Smooth muscle cell of the brain vasculature (primary cell): ENCODE data around the gene WDR86.

Experiments used
- DNase-seq: peaks from one replicate; pipeline ENCODE4 v3.0.0-alpha.2; 2012; ENCODE audit warnings: low read depth, low spot score

Gene WDR86

DNA sequence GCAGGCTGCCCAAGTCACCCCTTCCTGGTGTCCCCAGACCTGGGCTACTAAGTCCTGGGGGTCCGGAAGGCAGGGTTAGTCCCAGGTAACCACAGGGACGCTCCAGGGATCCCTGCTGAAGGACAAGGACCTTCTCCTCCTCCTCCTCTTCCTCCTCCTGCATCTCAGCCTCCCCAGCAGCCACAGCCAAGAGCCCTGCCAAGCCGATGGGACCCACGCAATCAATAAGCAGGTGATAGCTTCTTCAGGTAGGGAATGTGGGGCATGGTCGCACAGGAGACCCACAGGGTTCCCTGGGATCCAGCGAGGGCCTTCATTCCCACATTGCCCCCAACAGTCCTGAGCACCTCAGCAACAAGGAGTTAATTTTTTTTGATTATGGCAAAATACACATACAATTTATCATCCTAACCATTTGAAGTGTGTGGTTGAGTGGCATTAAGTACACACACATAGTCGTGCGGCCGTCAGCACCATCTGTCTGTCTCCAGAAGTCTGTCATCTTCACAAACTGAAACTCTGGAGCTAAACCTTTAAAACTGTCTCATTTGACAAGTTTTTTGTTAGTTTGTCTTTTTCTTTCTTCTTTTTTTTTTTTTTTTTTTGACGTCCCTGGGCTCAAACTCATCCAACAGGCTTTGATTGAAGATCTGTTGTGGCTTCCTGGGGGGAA lies 18.0 kb upstream of the WDR86 start:
- no peak for DNase-seq

DNA sequence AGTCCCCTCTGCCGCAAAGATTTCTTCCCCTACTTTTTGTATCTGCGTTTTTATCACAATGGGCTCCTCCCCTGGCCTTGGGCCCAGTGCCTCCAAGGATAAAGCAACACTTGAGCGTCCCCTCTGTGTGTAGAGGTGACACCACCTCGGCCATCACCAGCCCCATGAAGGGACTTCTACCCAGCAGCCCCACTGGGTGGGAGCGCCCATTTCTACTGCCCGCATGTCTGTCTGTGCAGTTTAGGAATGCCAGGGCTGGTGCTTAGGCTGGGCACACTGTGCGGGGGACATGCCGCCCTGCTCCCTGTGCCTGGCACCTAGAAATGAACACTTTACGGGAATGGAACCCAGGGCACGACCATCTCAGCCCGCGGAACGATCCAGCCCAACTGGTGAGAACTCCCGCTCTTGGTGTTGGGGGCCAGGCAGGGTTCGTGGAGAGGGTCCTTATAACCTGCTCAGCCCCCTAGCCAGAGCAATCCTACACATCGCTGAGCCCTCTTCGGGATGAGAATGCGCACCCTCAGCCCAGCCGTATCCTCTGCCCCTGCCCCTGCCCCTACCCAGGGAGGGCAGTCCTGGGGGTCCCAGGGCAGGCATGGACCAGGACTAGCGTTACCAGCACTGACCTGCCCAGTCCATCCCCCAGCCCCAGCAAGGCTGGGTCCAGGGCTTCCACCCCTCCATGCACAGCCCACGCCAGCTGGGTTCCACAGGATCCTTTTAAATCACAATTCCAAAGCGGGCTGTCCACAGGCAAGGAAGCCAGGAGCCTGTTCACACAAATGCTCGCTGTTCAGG lies 17.3 kb upstream of the WDR86 start:
- no peak for DNase-seq

DNA sequence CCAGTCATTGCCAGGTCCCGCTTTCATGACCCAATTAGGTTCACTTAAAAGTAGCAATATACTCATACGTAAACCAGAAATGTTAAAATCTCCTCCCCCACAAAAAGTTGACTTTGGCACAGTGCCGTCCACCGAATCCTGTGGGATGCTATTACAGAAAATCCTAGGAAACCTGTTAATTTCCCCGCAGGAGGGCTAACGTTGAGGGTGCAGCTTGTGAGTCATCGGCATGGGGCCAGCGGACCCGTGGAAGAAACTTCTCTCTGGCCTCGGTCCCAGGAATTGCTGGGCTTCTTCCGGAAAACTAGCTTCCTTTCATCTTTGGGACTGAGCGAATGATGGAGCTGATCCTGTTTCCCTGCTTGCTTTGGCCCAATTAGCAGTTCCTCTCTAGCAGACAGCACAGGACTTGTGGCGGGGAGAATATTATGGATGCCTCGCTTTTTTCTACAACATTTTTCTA lies 16.6 kb upstream of the WDR86 start:
- peak; percentile 92 for DNase-seq

DNA sequence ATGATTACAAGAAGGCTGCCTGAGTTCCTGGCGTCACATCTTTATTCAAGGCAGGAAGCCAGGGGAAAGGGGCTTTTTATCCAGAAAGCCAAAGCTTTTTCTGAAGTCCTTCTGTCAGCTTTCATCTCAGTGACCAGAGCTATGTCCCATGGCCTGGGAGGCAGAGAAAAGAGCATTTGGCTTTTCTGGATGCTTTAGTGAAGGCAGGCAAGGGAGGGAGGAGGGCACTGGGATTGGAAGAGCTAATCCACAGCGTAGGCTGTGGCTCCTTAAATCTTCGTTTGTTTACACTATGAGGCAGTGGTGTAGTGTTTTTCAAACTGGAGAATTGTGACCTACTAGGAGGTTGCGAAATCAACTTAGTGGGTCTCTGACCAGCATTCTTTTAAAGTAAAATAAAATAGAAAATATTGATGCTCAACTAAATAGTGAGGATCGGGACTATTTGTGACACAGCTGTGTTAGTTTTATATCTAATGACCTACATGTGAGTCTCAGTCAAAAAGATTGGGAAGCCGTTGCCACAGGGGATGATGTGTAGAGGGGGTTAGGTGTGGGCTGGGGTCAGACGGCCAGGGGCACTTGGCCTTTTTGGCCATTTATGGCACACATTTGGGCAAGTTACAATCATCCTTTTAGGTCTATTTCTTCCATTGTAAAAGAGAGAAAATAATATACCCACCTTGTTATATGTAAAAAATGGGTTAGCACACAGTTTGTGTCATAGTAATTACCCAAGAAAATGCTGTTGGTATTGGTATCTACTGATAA lies 16.0 kb upstream of the WDR86 start:
- DNase-seq = no peak

DNA sequence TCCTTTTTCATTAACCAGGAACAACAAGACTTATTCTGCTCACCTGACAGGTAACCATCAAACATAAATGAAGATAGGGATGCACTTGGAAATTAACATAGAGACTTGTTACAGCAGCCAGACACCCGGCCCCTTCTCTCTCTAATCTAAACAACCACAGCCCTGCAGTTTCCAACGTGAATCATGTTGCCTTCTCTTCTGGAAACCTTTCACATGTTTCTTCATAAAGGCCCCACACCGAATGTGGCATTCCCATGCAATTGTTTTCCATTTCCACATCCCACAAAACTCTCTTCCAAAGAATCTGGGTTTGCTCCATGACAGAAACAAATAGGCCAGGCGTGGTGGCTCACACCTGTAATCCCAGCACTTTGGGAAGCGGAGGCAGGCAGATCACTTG lies 15.0 kb upstream of the WDR86 start:
- no peak for DNase-seq

DNA sequence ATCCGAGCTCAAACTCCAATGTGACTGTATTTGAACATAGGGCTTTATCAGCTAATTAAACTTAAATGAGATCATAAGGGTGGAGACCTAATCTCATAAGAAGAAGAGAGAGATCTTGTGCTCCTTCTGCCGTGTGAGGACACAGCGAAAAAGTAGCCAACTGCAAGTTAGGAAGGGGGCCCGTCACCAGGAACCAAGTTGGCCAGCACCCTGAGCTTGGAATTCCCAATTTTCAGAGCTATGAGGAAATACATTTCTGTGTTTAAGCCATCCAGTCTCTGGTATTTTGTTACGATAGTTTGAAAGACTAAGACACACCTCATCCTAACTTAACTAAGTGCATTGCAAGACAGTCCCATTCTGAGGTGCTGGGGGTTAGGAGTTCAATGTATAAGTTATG lies 14.1 kb upstream of the WDR86 start:
- no peak for DNase-seq

DNA sequence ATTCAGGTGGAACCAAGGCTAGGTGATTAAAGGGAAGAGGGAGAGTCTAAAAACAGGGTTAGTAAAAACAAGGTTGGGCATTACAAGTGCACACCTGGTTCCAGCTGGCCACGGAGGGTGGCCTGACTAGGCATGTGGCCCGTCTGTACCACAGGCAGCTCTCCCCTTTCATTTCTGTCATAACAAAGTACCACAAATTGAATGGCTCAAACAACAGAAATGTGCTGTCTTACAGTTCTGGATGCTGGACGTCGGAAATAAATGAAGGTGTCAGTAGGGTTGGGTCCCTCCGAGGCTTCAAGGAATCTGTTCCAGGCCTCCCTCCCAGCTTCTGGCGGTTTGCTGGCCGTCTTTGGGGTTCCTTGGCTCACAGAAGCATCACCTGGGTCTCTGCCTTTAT lies 13.4 kb upstream of the WDR86 start:
- no peak for DNase-seq

DNA sequence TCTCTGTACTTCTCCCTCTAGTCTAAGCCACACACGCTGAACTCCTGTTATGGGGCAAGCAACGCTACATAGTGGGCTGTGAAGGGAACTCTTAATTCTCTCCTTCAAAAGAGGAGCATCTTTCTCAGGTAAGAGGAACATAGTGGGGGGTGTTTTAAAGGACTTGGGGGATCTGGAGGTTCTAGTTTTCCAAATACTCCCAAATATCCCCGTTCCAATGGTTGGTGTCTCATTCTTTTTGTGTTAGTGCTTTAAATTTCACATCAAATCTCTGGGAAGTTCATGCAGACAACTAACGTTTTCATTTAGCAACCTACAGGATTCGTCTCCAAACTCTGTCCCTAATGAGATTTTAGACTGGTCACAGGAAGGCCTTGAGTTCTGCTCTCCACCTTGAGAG lies 12.4 kb upstream of the WDR86 start:
- DNase-seq = no peak

DNA sequence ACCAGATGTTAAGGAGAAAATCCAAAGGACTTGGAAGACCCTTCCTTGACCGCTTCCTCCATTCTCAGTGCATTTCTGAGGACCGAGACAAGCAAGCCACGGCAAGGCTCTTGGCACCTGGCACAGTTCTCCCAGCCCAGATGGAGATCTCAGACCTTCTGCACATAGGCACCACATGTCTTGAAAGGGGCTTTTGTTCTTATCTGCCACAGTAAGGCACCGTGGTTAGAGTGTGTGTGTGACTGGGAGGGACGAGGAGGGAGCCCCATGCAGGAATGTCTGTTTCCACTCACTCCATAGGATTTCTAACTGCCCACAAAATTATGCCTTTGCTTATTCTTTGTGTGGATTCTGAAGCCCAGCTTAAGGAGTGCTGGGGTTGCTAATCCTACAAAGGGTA lies 10.3 kb upstream of the WDR86 start:
- no peak for DNase-seq

DNA sequence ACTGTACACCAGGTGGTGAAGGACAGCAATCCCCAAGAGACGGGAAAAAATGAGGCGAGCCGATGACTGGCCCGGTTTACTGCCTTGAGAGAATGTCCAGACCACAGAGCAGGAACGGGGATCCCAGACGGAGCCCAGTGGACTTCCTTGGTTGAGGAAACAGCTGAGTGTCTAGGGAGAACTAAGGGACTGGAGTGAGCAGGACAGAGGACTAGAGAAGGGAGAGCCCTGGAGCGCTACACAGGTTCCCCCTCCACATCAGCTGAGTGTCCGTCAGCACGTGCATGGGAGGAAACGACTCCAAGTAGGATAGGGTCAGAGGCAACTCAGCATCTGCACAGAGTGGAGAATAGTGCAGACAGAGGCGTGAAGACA lies 7.1 kb upstream of the WDR86 start:
- DNase-seq = no peak

DNA sequence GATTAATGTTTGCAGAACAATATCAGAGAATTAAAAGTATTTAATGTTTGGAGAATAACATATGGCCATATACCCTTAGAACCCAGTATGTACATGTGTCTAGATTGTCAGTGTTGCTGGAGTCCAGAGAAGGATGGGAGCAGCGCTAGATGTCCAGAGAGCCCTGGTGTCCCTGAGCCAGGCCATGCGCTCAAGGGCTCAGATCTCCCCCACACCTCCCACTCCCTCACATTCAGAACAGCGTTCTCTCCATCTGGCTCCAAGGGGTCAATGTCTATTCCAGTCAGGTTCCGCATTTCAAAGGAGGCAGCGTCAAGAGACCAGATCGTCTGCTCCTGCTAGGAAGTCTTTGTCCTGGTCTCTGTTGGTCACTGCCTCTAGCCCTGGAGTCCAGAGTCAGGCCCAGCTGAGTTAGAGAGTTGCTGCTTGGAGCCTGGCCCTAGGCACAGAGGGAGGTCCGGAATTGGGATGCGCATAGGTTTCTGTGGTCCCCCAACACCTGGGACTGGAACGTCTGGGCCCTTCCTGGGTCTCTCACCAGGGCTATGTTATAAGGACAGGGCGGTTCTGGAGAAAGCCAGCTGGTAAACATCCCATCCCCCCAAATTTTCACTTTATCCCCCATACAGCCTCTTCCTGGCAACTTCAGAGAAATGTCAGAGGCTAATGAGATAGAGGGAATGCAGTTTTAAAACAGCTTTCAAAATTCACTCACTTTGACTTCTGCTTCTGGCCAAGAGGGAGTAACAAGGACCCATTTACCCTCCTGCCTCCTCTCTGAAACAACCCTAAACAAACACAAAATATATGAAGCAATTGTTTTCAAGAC lies 6.5 kb upstream of the WDR86 start:
- no peak for DNase-seq

DNA sequence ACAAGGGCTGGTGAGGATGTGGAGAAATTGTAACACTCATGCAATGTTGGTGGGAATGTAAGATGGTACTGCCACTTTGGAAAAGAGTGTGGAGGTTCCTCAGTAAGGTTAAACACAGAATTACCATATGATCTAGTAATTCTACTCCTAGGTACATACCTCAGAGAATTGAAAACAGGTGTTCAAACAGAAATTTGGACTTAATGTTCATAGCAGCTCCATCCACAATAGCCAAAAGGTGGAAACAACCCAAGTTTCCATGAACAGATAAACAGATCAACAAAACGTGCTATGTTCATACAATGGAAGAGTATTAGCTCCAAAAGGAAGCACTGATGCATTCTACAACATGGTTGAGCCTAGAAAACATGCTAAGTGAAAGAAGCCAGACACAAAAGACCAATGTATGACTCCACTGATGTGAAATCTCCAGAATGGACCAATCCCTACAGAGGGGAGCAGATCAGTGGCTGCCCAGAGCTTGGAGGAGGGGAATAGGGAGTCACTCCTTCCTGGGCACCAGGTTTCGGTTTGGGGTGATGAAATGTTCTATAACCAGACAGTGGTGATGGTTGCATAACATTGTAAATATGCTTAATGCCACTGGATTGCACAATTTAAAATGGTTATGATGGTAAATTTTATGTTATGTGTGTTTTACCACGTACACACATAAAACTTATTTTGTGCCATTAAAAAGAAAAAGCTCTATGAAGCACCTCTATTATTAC lies 5.7 kb upstream of the WDR86 start:
- DNase-seq = no peak

DNA sequence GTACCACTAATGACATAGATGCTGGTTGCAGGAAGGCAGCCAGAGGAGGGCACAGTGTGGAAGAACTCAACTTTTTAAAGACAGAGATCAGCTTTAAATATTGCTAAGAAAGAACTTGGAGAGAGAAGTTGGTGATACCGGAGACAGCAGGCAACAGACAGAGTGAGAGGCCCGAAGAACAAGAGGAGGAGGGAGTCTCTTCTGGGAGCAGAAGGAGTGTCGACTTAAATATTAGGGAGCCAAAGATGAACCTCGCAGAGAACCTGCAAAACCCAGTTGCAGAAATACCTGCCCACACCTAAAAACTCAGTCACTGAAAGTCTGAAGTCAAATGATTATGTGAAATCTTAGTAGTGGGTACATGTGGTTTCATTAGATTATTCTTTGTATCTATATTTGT lies 3.4 kb upstream of the WDR86 start:
- DNase-seq = no peak

DNA sequence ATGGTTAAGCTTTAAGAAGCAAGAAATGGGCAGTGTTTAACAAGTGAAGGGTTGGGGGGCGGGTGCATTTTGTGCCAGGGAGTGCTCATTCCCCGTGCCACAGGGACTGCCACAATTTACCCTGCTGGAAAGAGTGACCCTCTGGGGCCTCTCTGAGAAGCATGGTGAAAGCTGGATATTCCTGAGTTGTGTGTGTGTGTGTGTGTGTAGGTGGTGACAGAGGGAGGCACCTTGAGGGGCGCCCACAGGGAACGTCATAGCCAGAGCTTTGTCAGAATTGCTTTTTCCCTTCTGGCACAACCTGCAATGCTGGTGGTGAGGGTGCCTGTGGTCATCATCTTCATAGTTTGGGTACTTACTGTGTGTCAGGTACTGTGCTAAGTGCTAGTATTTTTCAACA lies 2.5 kb upstream of the WDR86 start:
- DNase-seq = no peak

DNA sequence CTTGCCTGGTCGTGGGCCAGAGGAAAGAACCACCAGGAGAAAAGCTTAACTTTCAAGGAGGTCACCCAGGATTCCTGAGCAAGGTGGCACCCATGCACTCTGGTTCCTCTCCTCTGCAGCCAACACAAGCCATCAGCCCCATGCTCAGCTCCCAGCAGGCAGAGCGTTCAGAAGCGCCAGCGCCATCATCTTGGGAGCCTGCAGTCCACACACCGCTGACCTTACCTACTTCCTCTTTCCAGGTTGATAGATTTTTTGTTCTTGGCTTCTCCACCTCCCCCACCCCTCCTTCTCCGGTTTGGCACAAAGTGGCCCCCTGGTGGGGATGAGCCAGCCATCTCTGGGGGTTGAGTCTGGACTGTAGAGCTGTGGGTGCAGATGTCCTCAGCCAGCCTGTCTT lies 1.7 kb upstream of the WDR86 start:
- DNase-seq = no peak

DNA sequence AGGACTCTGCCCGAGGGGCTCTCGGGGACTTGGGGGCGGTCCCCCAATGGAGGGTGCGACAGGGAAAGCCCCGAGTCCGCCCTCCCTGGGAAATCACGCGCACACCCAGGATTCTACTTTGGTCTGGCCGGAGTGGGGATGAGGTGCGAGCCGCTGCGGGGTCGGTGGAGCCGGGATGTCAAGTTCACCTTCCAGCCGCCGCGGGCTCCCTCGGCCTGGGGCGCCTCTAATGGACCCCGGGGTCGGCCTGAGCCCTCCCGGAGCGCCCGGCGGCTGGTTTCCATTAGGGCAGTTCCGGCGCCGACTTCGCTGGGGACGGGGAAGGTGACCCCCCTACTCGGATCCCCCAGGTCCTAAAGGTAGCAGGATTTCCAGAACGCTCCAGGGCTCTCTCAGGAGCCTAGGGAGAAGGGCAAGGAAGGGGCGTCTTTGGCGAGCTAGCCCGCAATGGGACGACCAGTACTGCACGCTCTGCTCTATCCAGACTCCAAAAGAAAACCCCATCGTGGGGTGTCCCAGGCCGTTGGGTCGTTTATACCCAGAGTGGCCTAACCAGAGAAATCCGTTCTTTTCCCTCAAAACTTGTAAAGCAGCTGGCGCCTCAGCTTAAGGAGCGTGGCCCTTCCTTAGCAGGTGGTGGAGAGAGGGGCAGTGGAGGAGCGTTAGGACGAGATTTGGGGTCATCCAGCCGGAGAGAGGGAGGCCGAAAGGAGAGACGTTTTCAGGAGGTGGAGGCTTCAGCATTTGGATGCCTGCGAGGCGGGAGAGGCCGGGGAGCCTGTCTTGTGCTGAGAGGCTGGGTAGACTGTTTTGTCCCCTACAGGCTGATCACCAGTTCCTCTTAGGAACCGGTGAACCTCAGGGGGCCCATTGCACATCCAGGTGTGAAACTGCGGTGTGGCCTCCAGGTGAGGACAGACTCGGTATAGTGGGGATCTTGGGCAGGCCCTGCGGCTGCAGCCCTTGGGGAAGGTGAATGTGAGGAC lies 860 bp upstream of the WDR86 start:
- DNase-seq = no peak

DNA sequence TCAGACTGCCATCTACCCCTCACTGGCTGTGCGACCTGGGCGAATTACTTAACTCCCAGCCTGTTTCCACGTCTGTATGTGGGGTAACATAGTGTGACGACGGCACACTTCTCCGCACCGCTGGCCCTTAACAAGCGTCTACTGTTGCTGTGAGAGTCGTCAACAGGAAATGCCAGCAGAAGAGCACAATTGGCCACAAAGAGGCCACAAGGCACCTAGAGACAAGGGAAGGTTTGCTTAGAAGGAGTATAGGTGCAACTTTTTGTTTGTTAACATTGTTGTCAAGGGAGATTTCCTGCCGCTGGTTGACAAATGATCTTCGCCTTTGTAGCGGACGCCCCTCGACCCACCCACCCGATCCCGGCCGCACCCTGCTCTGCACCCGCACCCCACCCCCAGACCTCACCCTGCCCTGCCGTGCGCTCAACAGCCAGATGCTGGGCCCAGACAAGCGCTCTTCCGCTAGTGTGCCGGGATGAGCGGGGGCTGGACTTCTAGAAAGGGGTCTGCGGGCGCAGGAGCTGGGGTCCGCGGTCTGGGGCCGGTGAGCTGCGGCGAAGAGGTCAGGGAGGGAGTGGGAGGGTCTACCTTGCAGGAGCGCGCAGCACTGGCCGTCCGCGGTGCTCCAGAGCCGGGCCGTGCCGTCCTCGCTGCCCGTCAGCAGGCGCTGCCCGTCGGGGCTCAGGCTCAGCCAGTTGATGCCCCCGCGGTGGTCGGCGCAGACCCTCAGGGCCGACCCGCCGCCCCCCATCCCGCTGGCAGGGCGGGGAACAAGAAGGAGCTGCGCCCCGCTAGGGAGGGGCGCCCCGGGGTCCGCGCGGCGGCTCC lies 785 bp downstream of the WDR86 start:
- no peak for DNase-seq

DNA sequence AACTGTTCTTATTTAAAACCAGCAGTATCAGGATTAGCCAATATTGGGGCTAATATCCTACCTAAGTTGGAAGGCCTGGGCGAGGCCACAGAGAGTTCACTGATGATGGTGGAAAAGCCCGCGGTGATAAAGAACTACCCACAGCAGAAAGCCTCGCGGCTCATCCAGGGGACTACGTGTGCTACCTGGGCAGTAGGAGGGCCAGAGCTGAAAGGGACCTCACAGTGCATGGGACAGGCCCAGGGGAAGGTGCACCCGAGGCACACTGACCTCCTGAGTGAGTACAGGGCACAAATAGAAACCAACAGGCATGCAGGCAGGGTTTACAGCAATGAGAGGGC lies 1.4 kb downstream of the WDR86 start:
- no peak for DNase-seq
